ENCODE data around the gene NXF1. TPM values are rescaled to one million over a fixed set of nuclear protein-coding genes. Genes with fewer than 3 reads are reported as not detected.

The NXF1 gene
- total RNA-seq, 1 experiment from 2014 or later: 69.0 TPM

DNA sequence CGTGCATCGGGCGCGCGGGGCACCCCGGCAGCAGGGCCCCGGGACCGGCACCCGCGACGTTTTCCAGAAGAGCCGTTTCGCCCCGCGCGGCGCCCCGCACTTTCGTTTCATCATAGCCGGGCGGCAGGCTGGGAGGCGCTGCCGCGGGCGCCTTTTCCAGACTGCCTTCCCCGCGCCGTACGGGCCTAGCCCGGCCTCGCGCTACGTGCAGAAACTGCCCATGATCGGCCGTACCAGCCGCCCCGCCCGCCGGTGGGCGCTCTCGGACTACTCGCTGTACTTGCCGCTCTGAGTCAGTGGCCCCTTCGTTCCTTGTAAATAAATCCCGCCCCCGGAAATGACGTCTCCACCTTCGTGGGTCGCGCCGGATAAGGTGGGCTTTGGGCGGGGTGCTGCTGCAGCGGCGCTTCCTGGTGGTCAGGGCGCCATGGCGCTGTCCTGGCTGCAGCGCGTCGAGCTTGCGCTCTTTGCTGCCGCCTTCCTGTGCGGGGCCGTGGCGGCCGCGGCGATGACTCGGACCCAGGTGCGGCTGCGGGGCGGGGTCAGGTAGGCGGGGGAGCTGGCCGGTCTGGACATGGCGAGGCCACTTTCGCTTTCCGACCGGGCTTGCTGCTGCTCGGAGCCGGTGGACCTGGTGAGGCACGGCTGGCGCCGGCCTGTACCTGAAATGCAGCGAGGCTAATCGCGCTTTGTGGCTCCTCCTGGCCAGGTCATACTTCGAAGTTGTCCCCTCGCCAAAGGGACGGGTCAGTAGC lies 18.1 kb downstream of the NXF1 start, which contains the start of gene TMEM179B:
Gene TMEM179B (plus strand): TSS at position 398 of the 755 bp plus-strand sequence. CDS start 30 bp downstream, at position 428.
- no peak within 1 kb of the TSS for H4K91ac ChIP-seq (ENCODE audit: insufficient read length, low read depth, low read length)
- no peaks in the 10 kb centered on the region; a peak in 1 of 5 replicates for H3K9me3 Mint-ChIP-seq
- WGBS (ENCODE audit: extremely low coverage, insufficient read length, low lambda C conversion rate): no CpG with 5 or more reads among the region's 88 CpGs
- H3K4me2 ChIP-seq (ENCODE audit: insufficient read depth, insufficient read length, low read length): peak within 1 kb of the TSS; percentile 64
- H3K4me1 Mint-ChIP-seq: peaks cover 24 to 32% of the 10 kb centered on the region in 2 experiments
- no peak within 1 kb of the TSS for H2BK5ac ChIP-seq (ENCODE audit: insufficient read length, low read length)
- H3K4me3 Mint-ChIP-seq: peak within 1 kb of the TSS; percentile 89 to 94
- H3K4me1 ChIP-seq (ENCODE audit: insufficient read depth, low read length): no peaks in the 10 kb centered on the region
- no peak within 1 kb of the TSS for H2BK120ac ChIP-seq (ENCODE audit: low read depth, low read length, poor library complexity, severe bottlenecking)
- peak within 1 kb of the TSS; percentile 23 for H3K27ac ChIP-seq (ENCODE audit: insufficient read length, low read depth, low read length)
- peaks cover 24 to 68% (median 49%) of the 10 kb centered on the region in 3 experiments for H3K36me3 Mint-ChIP-seq (ENCODE audit: insufficient read depth in 1 of 3, low read depth in 3 of 3)
- no peaks in the 10 kb centered on the region for H3K79me1 ChIP-seq (ENCODE audit: insufficient read depth, low read depth, low read length, poor library complexity, severe bottlenecking)
- H2AFZ ChIP-seq (ENCODE audit: low read length): no peak within 1 kb of the TSS
- peak; percentile 98 for DNase-seq
- no peaks in the 10 kb centered on the region for H4K20me1 ChIP-seq (ENCODE audit: control insufficient read depth, insufficient read depth, insufficient read length)
- H3T11ph ChIP-seq (ENCODE audit: low read length): no peak within 1 kb of the TSS
- no peak within 1 kb of the TSS for H2BK12ac ChIP-seq (ENCODE audit: insufficient read length, low read depth, low read length)
- no peak within 1 kb of the TSS for H3K23ac ChIP-seq (ENCODE audit: insufficient read length, low read depth, low read length)
- H3K79me2 ChIP-seq (ENCODE audit: insufficient read depth, low read length): no peaks in the 10 kb centered on the region; the same call in 1 of the 2 replicates
- peak within 1 kb of the TSS; percentile 94 to 98 (median 96) for H3K27ac Mint-ChIP-seq
- H3K9me3 ChIP-seq (ENCODE audit: control insufficient read depth, low read depth, low read length): no peaks in the 10 kb centered on the region
- no peak within 1 kb of the TSS for H2BK20ac ChIP-seq (ENCODE audit: low read depth, low read length, poor library complexity, severe bottlenecking)
- H3K56ac ChIP-seq (ENCODE audit: insufficient read length, low read depth, low read length): no peak within 1 kb of the TSS
- H3K27me3 Mint-ChIP-seq (ENCODE audit: low read depth): no peaks in the 10 kb centered on the region; the same call in 1 of the 2 replicates
- TF ChIP-seq, protein P1, sequence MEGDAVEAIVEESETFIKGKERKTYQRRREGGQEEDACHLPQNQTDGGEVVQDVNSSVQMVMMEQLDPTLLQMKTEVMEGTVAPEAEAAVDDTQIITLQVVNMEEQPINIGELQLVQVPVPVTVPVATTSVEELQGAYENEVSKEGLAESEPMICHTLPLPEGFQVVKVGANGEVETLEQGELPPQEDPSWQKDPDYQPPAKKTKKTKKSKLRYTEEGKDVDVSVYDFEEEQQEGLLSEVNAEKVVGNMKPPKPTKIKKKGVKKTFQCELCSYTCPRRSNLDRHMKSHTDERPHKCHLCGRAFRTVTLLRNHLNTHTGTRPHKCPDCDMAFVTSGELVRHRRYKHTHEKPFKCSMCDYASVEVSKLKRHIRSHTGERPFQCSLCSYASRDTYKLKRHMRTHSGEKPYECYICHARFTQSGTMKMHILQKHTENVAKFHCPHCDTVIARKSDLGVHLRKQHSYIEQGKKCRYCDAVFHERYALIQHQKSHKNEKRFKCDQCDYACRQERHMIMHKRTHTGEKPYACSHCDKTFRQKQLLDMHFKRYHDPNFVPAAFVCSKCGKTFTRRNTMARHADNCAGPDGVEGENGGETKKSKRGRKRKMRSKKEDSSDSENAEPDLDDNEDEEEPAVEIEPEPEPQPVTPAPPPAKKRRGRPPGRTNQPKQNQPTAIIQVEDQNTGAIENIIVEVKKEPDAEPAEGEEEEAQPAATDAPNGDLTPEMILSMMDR (conservative IDR thresholded peaks at IDR 0.05): peak; percentile 49
- H4K5ac ChIP-seq (ENCODE audit: insufficient read length, low read depth, low read length): no peak within 1 kb of the TSS
- H3K23me2 ChIP-seq (ENCODE audit: insufficient read length, low read depth, low read length, poor library complexity, severe bottlenecking): peaks cover 4% of the 10 kb centered on the region
- H3K4ac ChIP-seq (ENCODE audit: low read depth, low read length): no peak within 1 kb of the TSS
- peak within 1 kb of the TSS; percentile 7 for H3K18ac ChIP-seq (ENCODE audit: insufficient read length, low read depth, low read length)
- peak within 1 kb of the TSS; percentile 91 for H3K9ac ChIP-seq (ENCODE audit: extremely low read depth, insufficient read length, low read length)
- H3K27me3 ChIP-seq (ENCODE audit: insufficient read depth, low read length): no peaks in the 10 kb centered on the region
- H3K14ac ChIP-seq (ENCODE audit: insufficient read depth, low read length): peak within 1 kb of the TSS; percentile 10
- H2BK15ac ChIP-seq (ENCODE audit: low read depth, low read length): no peak within 1 kb of the TSS
- no peak within 1 kb of the TSS for H2AK5ac ChIP-seq (ENCODE audit: insufficient read length, low read length)
- H4K8ac ChIP-seq (replicated peaks; ENCODE audit: insufficient read length, low read depth, low read length): no peak within 1 kb of the TSS
